Raji (cell line): ENCODE measurements around the gene LIPC.

Experiments
- POLR2A ChIP-seq: IDR thresholded peaks from 2 replicates; pipeline ENCODE4 v1.6.1; 2011; ENCODE audit warnings: low read depth, low read length, control low read depth; ENCODE audit not compliant: insufficient read depth

LIPC gene

DNA sequence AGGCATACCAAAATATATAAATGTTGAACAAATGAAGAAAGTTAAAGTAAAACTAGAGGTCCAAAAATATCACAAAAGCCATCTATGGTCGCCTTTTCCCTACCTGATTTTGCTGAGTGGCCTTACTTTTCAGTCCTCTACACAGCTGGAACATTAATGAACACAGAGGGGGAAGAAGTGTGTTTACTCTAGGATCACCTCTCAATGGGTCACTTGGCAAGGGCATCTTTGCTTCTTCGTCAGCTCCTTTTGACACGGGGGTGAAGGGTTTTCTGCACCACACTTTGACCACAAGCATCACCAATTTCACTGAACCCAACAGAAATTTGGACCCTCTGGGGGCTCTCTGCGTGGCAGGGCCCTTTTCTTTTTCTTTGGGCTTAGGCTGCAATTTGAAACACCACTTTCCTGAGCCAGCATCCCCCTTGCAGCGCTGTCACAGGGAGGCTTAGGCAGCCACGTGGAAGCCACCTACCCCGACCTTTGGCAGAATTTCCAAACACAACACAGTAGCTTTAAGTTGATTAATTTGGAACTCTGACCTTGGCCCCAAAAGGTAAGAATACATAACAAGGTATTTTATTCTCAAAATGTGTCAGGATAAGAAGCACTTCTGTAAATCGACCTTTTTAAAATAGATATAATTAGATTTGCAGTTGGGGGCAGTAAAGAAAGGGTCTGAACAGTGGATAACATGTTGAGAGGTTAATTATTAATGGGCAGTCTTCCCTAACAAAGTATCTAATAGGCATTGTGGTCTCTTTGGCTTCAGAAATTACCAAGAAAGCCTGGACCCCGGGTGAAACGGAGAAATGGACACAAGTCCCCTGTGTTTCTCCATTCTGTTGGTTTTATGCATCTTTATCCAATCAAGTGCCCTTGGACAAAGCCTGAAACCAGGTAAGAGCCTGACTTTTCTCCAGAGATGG is at the start of gene LIPC:
TSS of gene LIPC (plus strand) at position 771 of the 929 bp plus-strand sequence. CDS start at position 813, 42 bp downstream.
- TF ChIP-seq POLR2A: no peak

DNA sequence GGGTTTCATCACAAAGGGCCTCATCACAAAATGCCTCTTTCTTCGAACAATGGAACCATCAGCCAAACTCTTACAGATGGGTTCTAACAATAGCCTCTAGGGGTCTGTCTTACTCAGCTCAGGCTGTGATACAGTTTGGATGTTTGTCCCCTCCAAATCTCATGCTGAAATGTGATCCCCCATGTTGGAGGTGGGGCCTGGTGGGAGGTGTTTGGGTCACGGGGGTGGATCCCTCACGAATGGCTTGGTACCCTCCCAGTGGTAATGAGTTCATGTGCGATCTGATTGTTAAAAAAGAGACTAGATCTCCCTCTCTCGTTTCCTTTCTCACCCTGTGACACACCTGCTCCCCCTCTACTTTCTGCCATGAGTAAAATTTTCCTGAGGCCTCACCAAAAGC is 47.9 kb upstream of the LIPC start:
- no peak for TF ChIP-seq POLR2A

DNA sequence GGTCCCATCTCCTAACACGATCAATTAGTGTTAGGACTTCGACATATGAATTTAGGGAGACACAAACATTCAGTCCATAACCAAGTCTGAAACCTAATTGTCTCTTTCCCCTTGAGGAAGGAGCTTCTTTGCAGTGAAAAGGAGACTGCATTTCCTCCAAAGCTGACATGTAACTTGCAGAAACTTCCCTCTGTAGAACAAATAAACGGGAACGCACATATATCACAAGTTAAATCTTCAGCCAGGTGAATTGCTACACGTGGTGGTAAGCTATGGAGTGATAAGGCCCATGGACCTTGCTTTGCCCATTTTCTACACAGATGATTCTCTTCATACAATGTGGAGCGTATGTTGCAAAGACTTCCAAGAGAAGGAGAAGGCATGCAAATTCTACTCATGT is 47.1 kb upstream of the LIPC start:
- no peak for TF ChIP-seq POLR2A

DNA sequence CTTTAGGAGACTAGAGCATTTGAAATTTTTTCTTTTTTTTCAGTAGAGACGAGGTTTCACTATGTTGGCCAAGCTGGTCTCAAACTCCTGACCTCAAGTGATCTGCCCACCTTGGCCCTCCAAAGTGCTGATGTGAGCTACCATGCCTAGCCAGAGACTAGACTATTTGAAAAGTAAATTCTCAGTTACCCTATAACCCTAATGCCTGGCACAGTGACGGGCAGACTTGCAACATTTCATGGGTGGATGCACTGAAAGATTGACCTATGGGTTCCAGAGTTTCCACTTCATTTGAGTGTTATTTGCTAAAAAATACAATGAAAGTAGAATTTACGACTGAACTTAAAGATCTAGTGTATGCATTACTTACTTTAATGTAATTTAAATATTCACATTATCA is 45.7 kb upstream of the LIPC start:
- no peak for TF ChIP-seq POLR2A

DNA sequence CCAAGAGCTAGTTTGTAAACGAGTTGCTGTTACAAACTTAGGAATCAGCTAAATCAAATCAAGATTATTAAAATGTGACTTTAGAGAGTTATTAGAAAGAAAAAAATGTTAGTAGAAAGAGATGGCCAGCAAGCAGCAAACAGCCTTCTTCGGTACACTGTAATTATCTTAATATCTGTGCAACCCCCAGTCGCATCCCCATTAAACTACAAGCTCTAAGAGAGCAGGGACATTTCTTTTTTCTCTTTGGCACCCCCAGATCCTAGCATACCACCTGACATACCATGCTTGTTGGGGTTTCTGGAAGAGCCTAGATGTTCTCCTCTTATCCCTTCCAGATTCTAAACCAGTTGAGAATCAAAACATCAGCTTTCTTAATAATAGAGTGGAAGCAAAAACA is 45.1 kb upstream of the LIPC start:
- no peak for TF ChIP-seq POLR2A

DNA sequence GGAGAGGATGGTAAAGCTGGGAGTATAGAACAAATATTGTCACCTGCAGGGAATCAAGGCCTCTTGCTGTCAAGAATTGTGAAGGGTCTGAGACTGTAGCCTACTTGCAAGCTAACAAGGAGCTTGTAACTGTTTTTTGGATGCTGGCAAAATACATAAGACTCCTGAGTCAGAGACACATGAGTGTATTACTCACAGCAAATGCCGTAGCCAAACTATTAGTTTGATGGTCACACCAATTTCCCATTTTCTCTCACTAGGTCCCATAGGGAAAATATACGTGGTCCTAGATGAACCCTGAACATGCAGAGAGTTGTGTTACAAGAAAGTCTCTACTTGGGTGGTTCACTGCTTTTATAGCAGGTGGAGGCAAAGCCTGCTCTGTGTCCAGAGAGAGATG is 44.7 kb upstream of the LIPC start:
- TF ChIP-seq POLR2A: no peak

DNA sequence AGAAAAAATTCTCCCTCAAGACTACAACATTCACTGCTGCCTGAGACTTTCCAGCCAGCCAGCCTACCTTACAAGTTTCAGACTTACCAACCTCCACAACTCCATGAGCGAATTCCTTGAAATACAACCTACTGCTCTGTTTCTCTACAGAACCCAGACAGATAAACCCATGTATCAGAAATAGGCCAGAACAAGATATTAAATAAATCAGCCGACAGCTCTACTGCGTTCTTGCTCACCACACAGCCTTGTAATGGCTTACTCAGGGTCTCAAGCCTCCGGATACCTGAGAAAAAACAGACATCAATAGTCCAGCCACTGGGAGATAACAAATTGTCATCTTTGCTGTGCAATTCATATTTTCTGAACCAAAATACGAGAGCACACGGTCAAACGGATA is 43.6 kb upstream of the LIPC start:
- TF ChIP-seq POLR2A: no peak

DNA sequence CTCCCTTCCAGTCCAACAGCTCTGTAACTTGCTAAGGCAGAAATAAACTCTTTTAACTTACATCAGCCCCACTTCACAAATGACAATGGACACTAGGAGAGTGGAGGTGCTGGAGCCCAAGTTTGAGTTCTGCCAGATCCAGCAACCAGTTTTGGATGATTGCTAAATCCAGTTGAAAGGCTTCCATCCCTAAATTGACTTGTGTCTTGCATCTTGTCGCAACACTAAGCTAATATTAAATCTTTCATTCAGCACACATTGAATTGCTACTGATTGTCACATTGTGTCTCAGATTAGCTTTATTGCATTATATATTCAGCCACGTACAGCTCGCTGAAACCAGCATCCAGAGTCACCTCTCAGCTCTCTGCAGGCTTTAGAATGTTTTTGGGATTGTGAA is 41.7 kb upstream of the LIPC start:
- no peak for TF ChIP-seq POLR2A

DNA sequence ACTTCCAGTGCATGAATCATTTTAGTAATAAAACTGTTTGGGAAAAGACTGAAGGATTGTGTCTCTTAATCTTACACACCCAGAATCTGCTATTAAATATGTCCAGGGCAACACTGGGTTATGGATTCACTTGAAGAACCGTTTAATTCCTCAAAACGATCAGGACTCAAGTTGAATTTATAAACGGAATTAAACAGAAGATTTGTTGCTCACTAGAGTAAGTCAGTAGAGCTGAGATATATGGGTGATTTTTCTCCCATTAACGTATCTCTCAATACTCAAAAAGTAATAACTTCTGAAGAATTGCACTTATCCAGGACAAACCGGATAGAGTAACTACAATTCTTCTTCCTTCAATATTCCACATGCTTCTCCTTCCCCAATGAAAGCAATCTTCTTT is 41.1 kb upstream of the LIPC start:
- TF ChIP-seq POLR2A: no peak

DNA sequence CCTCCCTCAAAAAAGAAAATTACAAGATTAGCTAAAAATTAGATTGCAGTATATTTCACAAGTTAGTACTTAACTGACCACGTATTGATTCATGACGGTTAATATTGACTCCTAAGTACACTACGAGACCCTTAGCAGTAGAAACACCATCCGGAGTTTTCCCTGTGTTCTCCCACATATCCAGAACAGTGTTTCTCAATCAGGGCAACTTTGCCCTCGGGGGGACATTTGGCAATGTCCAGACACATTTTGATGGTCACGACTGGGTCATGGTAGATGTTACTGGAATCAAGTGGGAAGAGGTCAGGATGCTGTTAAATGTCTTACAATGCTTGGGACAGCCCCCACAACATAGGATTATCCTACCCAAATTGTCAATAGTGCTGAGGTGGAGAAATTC is 40.7 kb upstream of the LIPC start:
- no peak for TF ChIP-seq POLR2A

DNA sequence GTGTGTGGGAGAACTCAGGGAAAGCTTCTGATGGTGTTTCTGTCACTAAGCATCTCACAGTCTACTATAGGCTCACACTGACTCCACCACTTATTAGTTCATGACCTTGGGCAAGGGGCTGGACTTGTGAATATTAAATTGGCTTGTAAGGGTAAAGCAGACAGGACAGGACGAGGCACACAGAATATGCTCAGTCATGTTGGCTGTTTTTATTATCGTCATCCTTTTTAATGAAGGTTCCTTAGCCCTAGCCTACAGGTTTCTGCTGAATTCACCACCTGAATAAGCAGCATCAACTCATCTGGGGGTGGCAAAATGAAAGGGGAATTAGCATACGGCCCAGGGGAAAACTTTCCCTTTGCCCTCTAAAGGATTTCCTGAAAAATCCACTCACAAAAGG is 39.6 kb upstream of the LIPC start:
- no peak for TF ChIP-seq POLR2A

DNA sequence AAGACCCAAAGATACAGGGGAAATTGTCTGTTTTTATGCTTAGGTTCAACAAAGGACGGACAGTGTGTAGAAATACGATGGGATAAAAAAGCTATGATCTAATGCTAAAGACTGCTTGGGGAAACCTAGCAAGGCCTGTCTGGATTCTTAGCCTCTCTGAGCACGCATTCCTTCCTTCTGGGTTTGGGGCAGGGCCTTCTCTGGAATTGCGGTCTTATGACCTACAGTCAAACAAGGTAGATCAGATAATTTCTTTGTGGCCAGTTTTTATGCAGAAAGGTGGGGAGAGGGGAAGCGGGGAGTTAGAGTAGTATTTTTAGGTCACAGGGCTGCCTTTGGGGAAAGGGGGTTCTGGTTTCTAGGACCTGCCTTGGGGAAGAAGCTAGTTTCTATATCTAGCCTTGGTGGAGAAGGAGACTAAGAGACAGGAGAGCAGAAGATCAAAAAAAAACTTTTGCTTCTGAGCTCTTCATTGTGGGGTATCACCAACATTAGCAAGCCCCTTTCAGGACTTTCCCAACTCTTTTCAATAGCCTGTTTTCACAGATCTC is 39.1 kb upstream of the LIPC start:
- TF ChIP-seq POLR2A: no peak

DNA sequence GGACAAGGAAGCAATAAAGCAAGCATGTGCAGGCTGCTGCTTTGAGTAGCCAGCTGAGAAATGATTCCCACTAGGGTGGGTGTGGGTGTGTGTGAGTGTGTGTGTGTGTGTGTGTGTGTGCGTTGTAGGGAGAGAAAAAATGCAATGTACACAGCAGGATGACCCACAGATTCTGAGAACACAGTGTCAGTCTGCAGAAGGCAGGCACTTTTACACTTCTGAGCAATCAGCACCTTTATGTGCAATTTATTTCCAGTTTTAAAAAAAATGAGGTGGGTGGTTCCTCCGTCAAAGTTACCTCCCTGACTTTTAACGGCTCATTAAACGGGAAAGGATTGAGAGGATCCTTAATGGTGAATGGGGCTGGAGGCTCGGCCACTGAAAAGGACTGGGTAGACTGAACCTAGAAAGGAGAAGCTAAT is 38.5 kb upstream of the LIPC start:
- TF ChIP-seq POLR2A: no peak

DNA sequence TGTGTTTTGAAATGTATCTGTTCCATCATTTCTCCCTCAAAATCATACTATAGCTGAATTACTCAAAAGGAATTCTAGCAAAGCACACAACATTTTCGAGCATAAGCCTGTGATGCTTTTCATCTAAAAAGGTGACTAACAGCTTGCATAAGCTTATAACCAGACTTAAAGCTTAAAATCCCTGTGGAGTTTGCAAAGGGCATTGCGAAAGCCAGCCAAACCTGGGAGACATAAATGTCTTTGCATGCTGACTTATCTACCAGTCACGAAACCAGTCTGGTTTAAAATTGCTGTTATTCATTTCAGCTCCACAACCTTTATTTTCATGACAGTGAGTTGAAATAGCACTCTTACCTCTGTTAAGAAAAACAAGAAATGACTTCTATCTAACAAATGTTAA is 35.6 kb upstream of the LIPC start:
- no peak for TF ChIP-seq POLR2A

DNA sequence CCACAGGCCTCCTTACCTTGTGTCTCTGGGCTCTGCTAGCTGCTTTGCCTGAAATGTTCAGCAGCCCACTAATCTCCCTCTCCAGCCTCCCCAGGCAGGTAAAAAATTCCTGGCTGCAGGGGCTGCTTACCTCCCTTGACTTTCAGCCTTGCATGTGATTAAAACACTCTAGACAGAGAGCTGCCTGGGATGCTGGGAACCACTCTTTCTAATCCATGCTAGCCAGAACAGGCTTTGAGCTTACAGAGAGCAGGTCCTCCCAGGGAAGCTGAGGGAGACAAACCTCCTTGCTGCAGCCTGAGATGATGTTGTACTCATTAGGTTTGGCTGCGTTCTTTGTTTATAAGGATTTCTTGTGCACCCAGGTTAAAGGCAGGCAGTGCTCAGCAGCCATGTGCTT is 33.7 kb upstream of the LIPC start:
- TF ChIP-seq POLR2A: no peak

DNA sequence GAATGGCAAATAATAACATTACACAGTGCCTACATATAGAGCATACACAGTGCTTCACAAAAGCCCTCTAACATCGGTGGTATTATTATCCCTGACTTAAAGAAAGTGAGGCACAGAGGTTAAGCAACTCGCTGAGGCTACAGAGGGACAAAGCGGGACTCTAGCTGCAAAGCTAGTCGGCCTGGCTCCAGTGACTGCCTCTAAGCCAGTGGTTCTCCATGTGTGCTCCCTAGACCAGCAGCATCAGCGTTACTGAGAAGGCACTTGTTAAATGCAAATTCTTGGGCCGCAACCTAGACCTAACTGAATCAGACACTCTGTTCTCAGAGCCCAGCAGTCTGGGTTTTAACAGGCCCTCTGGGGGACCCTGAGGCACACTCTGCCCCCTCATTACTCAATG is 33.1 kb upstream of the LIPC start:
- TF ChIP-seq POLR2A: no peak

DNA sequence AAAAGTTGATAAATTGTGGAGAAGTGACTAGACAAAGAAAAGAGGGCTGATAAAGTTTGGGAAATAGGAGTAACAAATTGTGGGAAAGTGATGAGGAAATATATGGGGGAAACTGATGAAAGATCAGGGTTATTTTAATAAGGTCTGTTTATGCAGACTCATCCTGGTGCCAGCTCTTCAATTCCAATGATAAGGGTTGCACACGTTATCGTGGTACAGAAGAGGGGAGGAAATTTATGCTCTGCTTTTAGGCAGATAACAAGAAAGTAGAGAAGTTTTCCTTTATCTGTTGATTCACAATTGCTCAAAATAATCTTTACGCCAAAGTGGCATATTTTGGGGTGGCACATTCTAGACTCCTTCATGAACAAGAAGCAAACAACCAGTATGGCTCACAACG is 32.1 kb upstream of the LIPC start:
- TF ChIP-seq POLR2A: no peak
